ENCODE data around the gene TBC1D22A.

The TBC1D22A gene

GRCh38 chr22:47069270-47069669 is 306.8 kb downstream of the TBC1D22A start:
- DNase-seq, result no peak

- no peak for DNase-seq
These were observed 308.8 kb downstream of the TBC1D22A start for GRCh38 chr22:47071078-47071806.

DNA sequence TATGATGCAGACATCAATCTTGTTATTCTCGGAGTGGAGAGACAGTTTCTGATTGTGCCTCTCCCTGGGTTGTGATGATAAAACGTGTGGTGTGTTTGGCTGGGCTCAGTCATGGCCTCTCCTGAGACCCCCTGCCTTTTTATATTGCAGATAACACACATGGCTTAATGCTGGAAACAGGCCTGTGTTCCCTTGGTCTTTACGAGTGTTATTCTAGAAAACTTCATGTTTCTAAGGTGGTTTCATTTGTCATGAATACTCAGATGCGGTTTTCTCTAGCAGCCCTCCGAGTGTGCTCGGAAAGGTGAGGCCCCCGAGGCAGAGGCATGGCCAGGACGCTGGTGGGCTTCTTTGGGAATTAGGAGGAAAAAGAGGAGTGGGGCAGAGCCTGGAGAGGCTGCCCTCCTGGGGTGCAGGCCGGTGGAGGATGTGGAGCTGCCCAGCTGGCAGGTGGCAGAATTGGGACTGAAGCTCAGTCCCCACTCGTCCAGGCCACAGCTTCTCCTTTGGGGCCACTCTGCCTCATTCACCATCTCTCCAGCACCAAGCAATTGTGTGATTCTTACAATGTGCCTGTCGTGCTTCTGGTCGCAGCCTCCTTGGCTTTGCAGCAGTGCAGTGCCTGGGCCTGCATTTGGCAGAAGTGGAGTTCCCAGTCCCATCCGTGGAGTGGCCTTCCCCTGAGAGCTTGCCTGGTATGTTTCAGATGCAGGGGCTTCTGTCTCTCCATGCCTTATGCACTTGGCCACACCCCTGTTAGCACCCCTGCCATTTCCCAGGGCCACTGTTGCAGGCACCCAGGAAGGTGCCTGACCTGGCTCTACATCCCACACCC is 309.6 kb downstream of the TBC1D22A start:
- DNase-seq, result no peak

DNA sequence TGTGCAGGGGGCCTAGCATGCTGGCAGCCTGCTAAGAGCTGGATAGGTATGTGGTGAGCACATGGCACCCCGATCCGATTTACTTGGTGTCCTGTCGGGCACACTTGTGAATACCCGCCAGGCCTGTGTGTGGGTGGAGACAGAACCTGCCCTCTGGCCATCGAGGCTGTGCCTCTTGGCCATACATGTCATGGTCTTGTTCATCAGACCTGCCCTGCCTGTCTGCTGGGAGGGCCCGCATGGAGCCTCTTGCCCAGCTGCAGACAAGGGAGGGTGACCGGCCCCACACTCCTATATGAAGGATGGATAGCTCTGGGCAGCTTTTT is 310.2 kb downstream of the TBC1D22A start:
- no peak for DNase-seq

GRCh38 chr22:47073075-47073474 is 310.6 kb downstream of the TBC1D22A start:
- no peak for DNase-seq

DNA sequence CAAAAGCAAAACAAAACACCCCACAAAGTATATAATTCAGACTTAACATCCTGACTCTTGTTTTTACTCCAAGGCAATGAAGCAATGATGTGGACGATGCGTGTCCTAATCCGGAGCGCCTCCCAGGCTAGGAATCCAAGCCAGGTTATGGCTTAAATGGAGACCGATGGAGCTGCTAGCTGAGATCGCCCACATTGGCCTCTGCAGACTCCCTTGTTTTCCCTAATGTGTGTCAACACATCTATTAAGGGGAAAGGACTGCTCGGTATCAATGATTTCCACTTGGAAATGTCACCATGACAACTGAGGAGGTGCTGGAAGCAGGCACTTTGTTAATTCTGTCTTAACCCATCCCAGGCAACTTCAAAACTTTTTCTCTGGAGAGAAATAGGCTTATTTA is 311.7 kb downstream of the TBC1D22A start:
- DNase-seq, result no peak

DNA sequence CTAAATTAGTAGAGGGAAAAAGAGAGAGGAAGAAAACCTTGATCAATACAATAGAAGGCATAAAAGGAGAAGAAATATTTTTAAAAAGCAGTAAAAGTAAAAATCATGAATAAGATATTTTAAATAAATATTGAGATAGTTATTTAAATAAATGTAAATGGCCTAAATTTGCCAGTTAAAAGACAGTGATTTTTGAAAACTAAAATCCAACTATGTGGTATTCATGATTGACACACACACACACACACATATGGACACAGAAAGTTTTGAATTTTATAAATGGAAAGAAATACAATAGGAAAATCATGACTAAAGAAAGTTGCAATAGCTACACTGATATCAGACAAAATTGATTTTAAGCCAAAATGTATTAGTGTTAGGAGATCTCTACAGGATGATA is 313.1 kb downstream of the TBC1D22A start:
- no peak for DNase-seq

DNA sequence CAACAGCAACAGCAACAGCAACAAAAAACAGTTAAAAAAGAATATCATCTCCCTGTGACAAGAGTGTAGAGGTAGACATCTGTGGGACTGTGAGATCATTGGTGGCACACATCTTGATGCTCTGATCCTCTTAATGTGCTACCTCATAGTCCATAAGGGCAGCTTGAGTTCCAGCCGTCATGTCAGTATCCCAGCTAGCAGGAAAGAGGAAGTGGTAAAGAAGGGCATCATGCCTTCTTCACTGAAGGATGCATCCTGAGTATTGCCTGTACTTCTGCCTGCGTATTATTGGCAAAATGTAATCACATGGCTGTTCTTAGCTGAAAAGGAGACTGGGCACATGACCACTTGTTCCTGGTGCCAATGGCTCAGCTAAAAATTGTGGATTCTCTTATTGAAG is 314.3 kb downstream of the TBC1D22A start:
- DNase-seq, result no peak

DNA sequence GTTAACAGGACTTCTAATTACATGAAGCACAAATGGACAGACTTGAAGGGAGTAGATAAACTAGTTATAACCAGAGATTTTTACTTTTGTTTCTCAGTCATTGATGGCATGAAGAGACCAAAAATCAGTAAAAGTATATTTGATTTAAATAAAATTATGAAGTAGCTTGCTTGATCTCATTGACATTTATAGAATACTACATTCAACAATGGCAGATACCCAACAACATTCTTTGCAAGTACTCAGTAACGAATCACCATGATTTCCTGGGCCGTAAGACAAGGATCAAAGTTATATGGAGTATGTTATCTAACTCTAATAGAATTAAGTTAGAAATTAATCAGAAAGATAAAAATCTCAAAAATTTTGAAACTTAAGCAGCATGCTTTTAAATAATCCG is 317.6 kb downstream of the TBC1D22A start:
- no peak for DNase-seq

- no peak for DNase-seq
These were observed 320.1 kb downstream of the TBC1D22A start for GRCh38 chr22:47082505-47082904.

DNA sequence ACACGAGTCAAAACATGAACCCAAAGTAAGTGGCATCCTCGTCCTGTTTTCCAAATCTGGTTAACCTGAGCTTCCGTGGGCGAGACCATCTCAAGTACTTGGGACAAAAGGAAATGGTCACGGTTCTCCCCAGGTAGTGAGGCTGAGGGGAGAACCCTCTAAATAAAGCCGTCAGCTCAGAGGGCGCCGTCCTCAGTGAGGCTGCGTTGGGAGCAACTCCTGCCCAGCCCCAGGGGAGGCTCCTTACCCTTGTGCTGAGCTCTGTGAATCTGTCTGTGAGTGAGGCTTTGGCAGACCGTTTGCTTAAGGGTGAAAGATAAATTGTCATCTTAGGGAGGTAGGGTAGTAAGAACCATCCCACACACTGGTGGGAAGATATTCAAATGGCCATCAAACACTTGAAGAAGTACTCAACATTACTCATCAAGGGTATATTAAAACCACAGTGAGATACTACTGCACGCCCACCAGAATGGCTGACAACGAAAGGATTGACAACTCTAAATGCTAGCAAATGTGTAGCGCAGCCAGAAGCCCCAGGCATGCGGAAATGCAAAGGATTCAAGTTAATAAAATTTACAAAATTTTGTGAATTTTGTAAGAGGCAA is 321.0 kb downstream of the TBC1D22A start:
- DNase-seq, result no peak

GRCh38 chr22:47084226-47084625 is 321.8 kb downstream of the TBC1D22A start:
- DNase-seq, result no peak

DNA sequence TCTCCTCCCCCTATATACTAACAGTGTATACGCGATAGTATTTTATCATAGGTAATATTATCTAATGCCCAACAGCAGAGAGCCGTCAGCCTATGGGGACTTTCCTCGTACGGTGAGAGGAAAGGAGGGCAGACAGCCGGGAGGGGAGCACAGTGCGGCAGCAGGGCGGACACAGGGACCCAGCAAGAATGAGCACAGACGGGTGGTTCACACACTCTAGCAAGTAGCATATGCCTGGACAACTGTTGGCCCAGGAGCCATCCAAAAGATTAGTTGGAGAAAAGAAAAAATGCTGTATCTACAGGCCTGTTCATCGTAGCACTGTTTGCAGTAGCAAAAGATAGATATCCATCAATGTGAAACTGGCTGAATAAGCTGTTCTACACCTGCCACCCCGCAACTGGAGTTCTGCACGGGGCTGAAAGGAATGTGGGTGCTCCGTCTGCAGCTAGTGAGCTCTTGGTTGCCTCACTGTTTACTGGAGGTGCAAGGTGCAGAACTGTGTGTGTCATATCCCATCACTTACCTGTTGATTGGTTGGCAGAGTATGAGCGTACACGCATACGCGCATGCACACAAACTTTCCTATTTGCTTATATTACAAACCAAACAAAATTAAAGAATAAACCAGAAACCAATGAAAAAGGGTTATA is 324.3 kb downstream of the TBC1D22A start:
- DNase-seq, result no peak

DNA sequence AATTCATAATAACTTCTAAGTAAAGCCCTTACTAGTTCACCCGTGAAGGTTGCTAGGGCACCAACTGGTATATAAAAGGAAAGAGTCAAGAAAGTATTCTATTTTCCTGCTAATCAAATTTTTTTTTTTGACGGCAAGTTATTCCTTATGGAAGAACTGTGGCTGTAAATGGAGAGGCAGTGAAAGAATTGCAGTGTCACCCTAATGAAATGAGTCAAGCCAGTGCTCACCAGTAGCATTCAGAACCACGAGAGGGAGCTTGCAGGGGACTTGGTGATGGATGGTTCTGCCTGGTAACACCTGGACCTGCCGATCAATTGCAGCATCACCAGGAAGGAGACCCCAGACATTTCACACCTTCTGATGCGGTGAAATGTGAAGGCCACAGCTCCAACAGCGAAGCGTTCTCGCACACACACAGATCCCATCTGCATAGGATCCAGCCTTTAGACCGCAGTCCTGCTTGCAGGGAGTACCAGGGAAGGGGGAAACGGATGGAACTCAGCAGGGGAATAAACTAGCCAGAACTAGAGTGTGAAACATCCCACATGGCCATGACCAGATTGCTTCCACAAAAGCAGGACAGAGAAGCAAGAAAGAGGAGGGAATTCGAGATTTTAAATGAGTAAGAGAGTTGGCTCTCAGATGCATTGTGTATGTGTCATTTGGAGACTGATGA is 326.2 kb downstream of the TBC1D22A start:
- DNase-seq, result no peak

- DNase-seq, result no peak
These were observed 326.9 kb downstream of the TBC1D22A start for GRCh38 chr22:47089374-47089773.

DNA sequence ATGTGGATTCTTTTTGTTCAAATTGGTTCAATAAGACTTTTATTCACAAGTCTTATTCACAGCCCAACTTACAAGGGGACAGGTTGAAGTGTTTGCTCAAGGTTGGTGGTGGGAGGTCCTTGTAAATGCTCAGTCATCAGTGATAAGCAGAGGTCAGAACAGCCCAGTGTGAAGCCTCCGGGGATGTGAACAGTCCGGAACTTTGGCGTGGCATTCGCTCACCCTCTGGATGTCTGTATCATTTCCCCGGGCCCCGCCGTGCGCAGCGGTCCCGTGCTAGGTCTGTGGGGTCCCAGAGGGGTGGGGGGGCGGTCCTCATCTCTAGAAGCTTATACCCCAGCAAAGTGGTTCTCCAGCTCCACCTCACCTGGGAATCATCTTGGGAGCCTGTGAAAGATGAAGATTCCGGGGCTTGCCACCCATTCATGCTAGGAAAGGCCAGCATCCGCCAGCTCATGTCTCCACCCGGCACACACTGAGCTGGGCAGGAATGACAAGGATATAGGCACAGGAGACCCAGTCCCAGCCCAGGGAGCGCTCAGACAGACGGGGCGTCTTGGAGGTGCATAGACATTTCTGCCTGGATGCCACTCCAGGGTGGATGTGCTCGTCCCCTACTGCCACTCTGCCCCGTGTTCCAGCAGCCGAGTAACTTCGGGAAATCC is 327.5 kb downstream of the TBC1D22A start:
- no peak for DNase-seq

GRCh38 chr22:47090591-47091245 is 328.3 kb downstream of the TBC1D22A start:
- DNase-seq, result no peak

- no peak for DNase-seq
These were observed 328.8 kb downstream of the TBC1D22A start for GRCh38 chr22:47091246-47091651.

GRCh38 chr22:47091921-47092700 is 329.7 kb downstream of the TBC1D22A start:
- no peak for DNase-seq

DNA sequence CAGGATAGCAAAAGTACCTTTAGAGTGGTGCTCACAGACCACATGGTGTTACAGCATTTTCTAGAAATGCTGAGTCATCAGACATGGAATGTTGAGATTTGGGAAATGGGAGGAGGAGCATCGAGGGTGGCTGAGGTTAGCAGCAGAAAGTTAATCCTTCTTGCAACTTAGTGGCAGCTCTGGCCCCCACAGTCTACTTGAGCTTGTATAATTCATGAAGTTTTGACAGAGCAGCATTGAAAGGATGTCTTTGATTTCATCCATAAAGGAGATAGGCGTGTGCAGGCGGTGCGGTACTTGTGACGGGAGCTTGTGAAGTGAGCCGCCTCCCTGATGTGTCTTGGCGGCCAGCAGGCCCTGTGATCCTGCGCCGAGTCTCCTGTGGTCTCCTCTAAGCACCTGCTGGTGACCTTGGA is 330.5 kb downstream of the TBC1D22A start:
- no peak for DNase-seq

DNA sequence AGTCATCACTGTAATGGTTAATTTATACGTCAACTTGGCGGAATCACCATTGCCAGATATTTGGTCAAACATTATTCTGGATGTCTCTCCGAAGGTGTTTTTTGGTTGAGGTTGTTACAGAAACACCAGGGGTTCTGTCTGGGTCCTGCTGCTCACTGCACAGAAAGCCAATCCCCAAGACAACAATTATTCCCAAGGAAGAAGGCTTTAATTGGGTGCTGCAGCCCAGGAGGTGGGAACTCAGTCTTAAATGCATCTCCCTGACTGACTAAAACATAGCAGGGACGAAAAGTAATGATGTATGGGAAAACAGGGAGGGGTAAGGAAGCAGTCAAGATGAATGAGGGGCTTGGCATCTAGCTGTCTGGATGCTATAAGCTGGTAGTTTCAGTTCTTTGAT is 331.3 kb downstream of the TBC1D22A start:
- no peak for DNase-seq
